Measurements from ENCODE around the gene ZNF750.

Gene ZNF750

DNA sequence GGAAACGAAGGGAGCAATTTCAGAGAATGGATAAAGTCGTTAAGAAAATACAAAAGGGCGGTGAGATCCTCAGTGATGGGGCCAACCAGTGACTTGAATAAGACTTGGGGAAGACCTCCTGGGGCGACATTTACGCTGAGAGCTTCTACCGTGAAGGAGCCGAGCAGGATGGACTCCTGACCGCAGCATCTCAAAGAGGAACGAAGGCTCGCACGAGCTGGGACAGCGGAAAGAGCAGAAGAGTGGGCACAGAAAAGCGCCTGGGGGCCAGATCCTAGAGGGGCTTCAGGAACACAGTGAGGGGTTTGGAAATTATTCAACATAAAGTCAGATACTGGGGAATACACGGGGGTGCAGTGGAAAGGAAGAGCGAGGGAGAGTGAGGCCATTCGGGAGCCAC, 17.5 kb downstream of the ZNF750 start:
- Histone ChIP-seq H3K9ac (ENCODE audit: low read length) (no peak overlapping the region), H3K27me3 (ENCODE audit: low read length) (no peaks in the 10 kb centered on the region), H4K20me1 (ENCODE audit: low read depth, low read length) (no peaks in the 10 kb centered on the region), H3K79me2 (ENCODE audit: insufficient read depth, low read length) (no peaks in the 10 kb centered on the region), H3K9me2 (replicated peaks; ENCODE audit: insufficient read depth, low read length) (no peaks in the 10 kb centered on the region), H2AFZ (ENCODE audit: low read depth, low read length, severe bottlenecking) (no peak overlapping the region), H3K4me3 (ENCODE audit: insufficient read depth, low read length, poor library complexity, severe bottlenecking) (no peak overlapping the region), H3F3A (ENCODE audit: insufficient read depth) (no peaks in the 10 kb centered on the region), H3K27ac (ENCODE audit: low read depth, low read length) (no peak overlapping the region), H3K9me3 (ENCODE audit: insufficient read depth, low read length) (no peaks in the 10 kb centered on the region), H3K36me3 (ENCODE audit: low read length) (no peaks in the 10 kb centered on the region), H3K4me2 (ENCODE audit: low read depth, low read length, poor library complexity, severe bottlenecking) (no peak overlapping the region)
- TF ChIP-seq, protein P1, sequence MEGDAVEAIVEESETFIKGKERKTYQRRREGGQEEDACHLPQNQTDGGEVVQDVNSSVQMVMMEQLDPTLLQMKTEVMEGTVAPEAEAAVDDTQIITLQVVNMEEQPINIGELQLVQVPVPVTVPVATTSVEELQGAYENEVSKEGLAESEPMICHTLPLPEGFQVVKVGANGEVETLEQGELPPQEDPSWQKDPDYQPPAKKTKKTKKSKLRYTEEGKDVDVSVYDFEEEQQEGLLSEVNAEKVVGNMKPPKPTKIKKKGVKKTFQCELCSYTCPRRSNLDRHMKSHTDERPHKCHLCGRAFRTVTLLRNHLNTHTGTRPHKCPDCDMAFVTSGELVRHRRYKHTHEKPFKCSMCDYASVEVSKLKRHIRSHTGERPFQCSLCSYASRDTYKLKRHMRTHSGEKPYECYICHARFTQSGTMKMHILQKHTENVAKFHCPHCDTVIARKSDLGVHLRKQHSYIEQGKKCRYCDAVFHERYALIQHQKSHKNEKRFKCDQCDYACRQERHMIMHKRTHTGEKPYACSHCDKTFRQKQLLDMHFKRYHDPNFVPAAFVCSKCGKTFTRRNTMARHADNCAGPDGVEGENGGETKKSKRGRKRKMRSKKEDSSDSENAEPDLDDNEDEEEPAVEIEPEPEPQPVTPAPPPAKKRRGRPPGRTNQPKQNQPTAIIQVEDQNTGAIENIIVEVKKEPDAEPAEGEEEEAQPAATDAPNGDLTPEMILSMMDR (IDR thresholded peaks at IDR 0.05; ENCODE audit: insufficient read depth, low read length, poor library complexity, severe bottlenecking) = no peak
- TF ChIP-seq EZH2phosphoT487 (conservative IDR thresholded peaks at IDR 0.05; ENCODE audit: low read length) = no peak

DNA sequence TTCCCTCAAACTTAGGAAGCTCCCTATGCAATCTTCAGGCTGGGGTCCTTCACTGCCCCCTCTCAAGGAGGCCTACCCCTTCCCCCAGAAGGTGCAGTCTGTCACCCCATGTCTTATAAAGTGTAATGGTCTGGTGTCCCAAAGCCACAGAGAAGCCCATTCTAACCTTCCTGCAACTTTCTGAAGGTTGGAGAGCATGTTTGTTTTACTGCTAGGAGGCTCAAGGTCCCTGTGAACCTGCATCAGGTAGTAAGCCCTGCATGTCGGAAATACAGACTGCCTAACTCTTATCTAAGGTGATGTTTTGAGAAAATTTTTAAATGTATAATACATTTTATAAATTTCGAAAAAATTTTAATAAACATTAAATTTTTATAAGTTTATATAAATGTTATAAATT, 18.3 kb downstream of the ZNF750 start:
- H3K27ac ChIP-seq (ENCODE audit: low read depth, low read length) = no peak overlapping the region
- no peak overlapping the region for H2AFZ ChIP-seq (ENCODE audit: low read depth, low read length, severe bottlenecking)
- no peaks in the 10 kb centered on the region for H3K9me3 ChIP-seq (ENCODE audit: insufficient read depth, low read length)
- H3K9ac ChIP-seq (ENCODE audit: low read length) = no peak overlapping the region
- H3K79me2 ChIP-seq (ENCODE audit: insufficient read depth, low read length) = no peaks in the 10 kb centered on the region
- H4K20me1 ChIP-seq (ENCODE audit: low read depth, low read length) = no peaks in the 10 kb centered on the region
- no peak overlapping the region for H3K4me2 ChIP-seq (ENCODE audit: low read depth, low read length, poor library complexity, severe bottlenecking)
- H3K27me3 ChIP-seq (ENCODE audit: low read length) = no peaks in the 10 kb centered on the region
- TF ChIP-seq, protein P1 (IDR thresholded peaks at IDR 0.05; ENCODE audit: insufficient read depth, low read length, poor library complexity, severe bottlenecking) = no peak
- TF ChIP-seq EZH2phosphoT487 (conservative IDR thresholded peaks at IDR 0.05; ENCODE audit: low read length) = no peak
- no peaks in the 10 kb centered on the region for H3K36me3 ChIP-seq (ENCODE audit: low read length)
- H3K9me2 ChIP-seq (replicated peaks; ENCODE audit: insufficient read depth, low read length) = no peaks in the 10 kb centered on the region
- no peaks in the 10 kb centered on the region for H3F3A ChIP-seq (ENCODE audit: insufficient read depth)
- no peak overlapping the region for H3K4me3 ChIP-seq (ENCODE audit: insufficient read depth, low read length, poor library complexity, severe bottlenecking)

DNA sequence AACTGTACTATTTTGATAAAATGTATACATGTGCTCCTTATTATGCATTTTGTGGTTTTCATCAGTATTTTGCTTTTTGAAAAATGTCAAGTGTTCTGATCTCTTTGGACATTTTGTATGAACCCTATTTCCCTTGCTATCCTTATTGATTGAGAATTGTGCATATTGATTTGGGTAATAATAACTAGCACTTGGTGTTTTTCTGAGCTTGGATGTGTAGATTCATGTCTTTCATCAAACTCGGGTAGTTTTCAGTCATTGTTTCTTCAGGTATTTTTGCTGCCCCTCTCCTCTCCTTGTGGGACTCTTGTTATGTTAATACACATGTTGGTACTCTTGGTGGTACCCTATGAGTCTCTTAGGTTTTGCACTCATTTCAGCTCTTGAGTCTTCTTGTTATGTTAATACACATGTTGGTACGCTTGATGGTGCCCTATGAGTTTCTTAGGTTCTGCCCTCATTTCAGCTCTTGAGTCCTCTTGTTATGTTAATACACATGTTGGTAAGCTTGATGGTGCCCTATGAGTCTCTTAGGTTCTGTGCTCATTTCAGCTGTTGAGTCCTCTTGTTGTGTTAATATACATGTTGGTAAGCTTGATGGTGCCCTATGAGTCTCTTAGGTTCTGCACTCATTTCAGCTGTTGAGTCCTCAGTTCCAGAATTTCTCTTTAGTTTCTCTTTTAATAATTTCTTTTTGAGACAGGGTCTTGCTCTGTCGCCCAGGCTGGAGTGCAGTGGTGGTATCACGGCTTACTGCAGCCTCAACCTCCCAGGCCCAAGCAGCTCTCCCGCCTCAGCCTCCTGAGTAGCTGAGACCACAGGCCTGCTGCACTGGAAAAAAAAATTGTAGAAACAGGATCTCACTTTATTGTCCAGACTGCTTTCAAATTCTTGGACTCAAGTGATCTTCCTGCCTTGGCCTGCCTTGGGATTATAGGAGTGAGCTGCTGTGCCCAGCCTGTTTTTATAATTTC, 19.3 kb downstream of the ZNF750 start:
- no peak overlapping the region for H3K27ac ChIP-seq (ENCODE audit: low read depth, low read length)
- no peak overlapping the region for H2AFZ ChIP-seq (ENCODE audit: low read depth, low read length, severe bottlenecking)
- H3K9me2 ChIP-seq (replicated peaks; ENCODE audit: insufficient read depth, low read length) = no peaks in the 10 kb centered on the region
- no peaks in the 10 kb centered on the region for H3K79me2 ChIP-seq (ENCODE audit: insufficient read depth, low read length)
- H3K9me3 ChIP-seq (ENCODE audit: insufficient read depth, low read length) = no peaks in the 10 kb centered on the region
- H3K4me3 ChIP-seq (ENCODE audit: insufficient read depth, low read length, poor library complexity, severe bottlenecking) = no peak overlapping the region
- H3K4me2 ChIP-seq (ENCODE audit: low read depth, low read length, poor library complexity, severe bottlenecking) = no peak overlapping the region
- H4K20me1 ChIP-seq (ENCODE audit: low read depth, low read length) = no peaks in the 10 kb centered on the region
- no peaks in the 10 kb centered on the region for H3K36me3 ChIP-seq (ENCODE audit: low read length)
- TF ChIP-seq, protein P1 (IDR thresholded peaks at IDR 0.05; ENCODE audit: insufficient read depth, low read length, poor library complexity, severe bottlenecking) = no peak
- no peak for TF ChIP-seq EZH2phosphoT487 (conservative IDR thresholded peaks at IDR 0.05; ENCODE audit: low read length)
- H3K27me3 ChIP-seq (ENCODE audit: low read length) = no peaks in the 10 kb centered on the region
- no peaks in the 10 kb centered on the region for H3F3A ChIP-seq (ENCODE audit: insufficient read depth)
- no peak overlapping the region for H3K9ac ChIP-seq (ENCODE audit: low read length)

Measured in SU-DHL-6 (cell line).